ENCODE results near the gene WDR45B. TPM values are rescaled to one million over a fixed set of nuclear protein-coding genes. Genes with fewer than 3 reads are reported as not detected.
A peak's percentile ranks its signal among the peaks of the same experiment; 100 is the strongest.
"Not testable (repeated sequence)": the region's sequence is repeated elsewhere in the genome, so short reads cannot be mapped to it uniquely, and the experiment has no call there.

The WDR45B gene
- total and polyA plus RNA-seq, 2 donors, result 60.3 to 73.7 TPM

- H3K4me1 ChIP-seq (ENCODE audit: insufficient read depth), result no peaks in the 10 kb centered on the region
- no peak for DNase-seq (ENCODE audit: extremely low spot score)
- peaks cover 1% of the 10 kb centered on the region for H3K36me3 ChIP-seq (ENCODE audit: insufficient read depth)
- no peak overlapping the region for H3K4me3 ChIP-seq (ENCODE audit: low read depth, low read length)
- H3K27ac ChIP-seq (ENCODE audit: low read depth), result no peak overlapping the region
- 96% methylated on average over 36 of the region's 36 CpGs for WGBS
These were observed 10.7 kb upstream of the WDR45B start for GRCh38 chr17:82658796-82659452.

GRCh38 chr17:82658331-82658730, 10.1 kb upstream of the WDR45B start:
- Histone ChIP-seq H3K27ac (ENCODE audit: low read depth) (no peak overlapping the region), H3K4me1 (ENCODE audit: insufficient read depth) (no peaks in the 10 kb centered on the region), H3K36me3 (ENCODE audit: insufficient read depth) (peaks cover 1% of the 10 kb centered on the region), H3K4me3 (ENCODE audit: low read depth, low read length) (no peak overlapping the region)
- 94% methylated on average over 23 of the region's 23 CpGs for WGBS
- DNase-seq (ENCODE audit: extremely low spot score), result no peak

- H3K4me3 ChIP-seq (ENCODE audit: low read depth, low read length), result no peak overlapping the region
- H3K36me3 ChIP-seq (ENCODE audit: insufficient read depth), result peaks cover 1% of the 10 kb centered on the region
- DNase-seq (ENCODE audit: extremely low spot score), result no peak
- WGBS, result 93% methylated on average over 19 of the region's 19 CpGs
- no peaks in the 10 kb centered on the region for H3K4me1 ChIP-seq (ENCODE audit: insufficient read depth)
- no peak overlapping the region for H3K27ac ChIP-seq (ENCODE audit: low read depth)
These were observed 9.7 kb upstream of the WDR45B start for GRCh38 chr17:82657926-82658325.

- H3K27ac ChIP-seq (ENCODE audit: low read depth), result no peak overlapping the region
- WGBS, result 88% methylated on average over 16 of the region's 16 CpGs
- peaks cover 1% of the 10 kb centered on the region for H3K36me3 ChIP-seq (ENCODE audit: insufficient read depth)
- no peak overlapping the region for H3K4me3 ChIP-seq (ENCODE audit: low read depth, low read length)
- no peak for DNase-seq (ENCODE audit: extremely low spot score)
- H3K4me1 ChIP-seq (ENCODE audit: insufficient read depth), result no peaks in the 10 kb centered on the region
These were observed 8.0 kb upstream of the WDR45B start for GRCh38 chr17:82656266-82656665.

GRCh38 chr17:82655523-82655922, 7.3 kb upstream of the WDR45B start:
- H3K27ac ChIP-seq (ENCODE audit: low read depth), result peak overlapping the region; percentile 62
- DNase-seq (ENCODE audit: extremely low spot score), result no peak
- no peak overlapping the region for H3K4me3 ChIP-seq (ENCODE audit: low read depth, low read length)
- peaks cover 1% of the 10 kb centered on the region for H3K36me3 ChIP-seq (ENCODE audit: insufficient read depth)
- 77% methylated on average over 13 of the region's 13 CpGs for WGBS
- no peaks in the 10 kb centered on the region for H3K4me1 ChIP-seq (ENCODE audit: insufficient read depth)

GRCh38 chr17:82655038-82655479, 6.8 kb upstream of the WDR45B start:
- no peak for DNase-seq (ENCODE audit: extremely low spot score)
- 62% methylated on average over 15 of the region's 15 CpGs for WGBS
- H3K4me3 ChIP-seq (ENCODE audit: low read depth, low read length), result no peak overlapping the region
- H3K27ac ChIP-seq (ENCODE audit: low read depth), result peak overlapping the region; percentile 62
- H3K36me3 ChIP-seq (ENCODE audit: insufficient read depth), result peaks cover 1% of the 10 kb centered on the region
- no peaks in the 10 kb centered on the region for H3K4me1 ChIP-seq (ENCODE audit: insufficient read depth)

GRCh38 chr17:82654611-82655010, 6.4 kb upstream of the WDR45B start:
- H3K4me1 ChIP-seq (ENCODE audit: insufficient read depth); H3K36me3 ChIP-seq (ENCODE audit: insufficient read depth); H3K4me3 ChIP-seq (ENCODE audit: low read depth, low read length); DNase-seq (ENCODE audit: extremely low spot score): not testable (repeated sequence)
- 86% methylated on average over 6 of the region's 6 CpGs for WGBS
- H3K27ac ChIP-seq (ENCODE audit: low read depth), result peak overlapping the region; percentile 39

GRCh38 chr17:82653651-82654528, 5.6 kb upstream of the WDR45B start:
- H3K27ac ChIP-seq (ENCODE audit: low read depth), result no peak overlapping the region
- 80% methylated on average over 30 of the region's 30 CpGs for WGBS

GRCh38 chr17:82650723-82651122, 2.5 kb upstream of the WDR45B start:
- DNase-seq (ENCODE audit: extremely low spot score), result no peak
- Histone ChIP-seq H3K4me3 (ENCODE audit: low read depth, low read length) (no peak overlapping the region), H3K4me1 (ENCODE audit: insufficient read depth) (no peaks in the 10 kb centered on the region), H3K36me3 (ENCODE audit: insufficient read depth) (no peaks in the 10 kb centered on the region), H3K27ac (ENCODE audit: low read depth) (no peak overlapping the region)
- WGBS, result 75% methylated on average over 10 of the region's 10 CpGs

More at GRCh38 chr17:82653651-82654528, 5.6 kb upstream of the WDR45B start:
- Histone ChIP-seq H3K36me3 (ENCODE audit: insufficient read depth) (no peaks in the 10 kb centered on the region), H3K4me1 (ENCODE audit: insufficient read depth) (no peaks in the 10 kb centered on the region), H3K4me3 (ENCODE audit: low read depth, low read length) (no peak overlapping the region)
- DNase-seq (ENCODE audit: extremely low spot score), result no peak

GRCh38 chr17:82649501-82650261, 1.4 kb upstream of the WDR45B start:
- Histone ChIP-seq H3K4me3 (ENCODE audit: low read depth, low read length) (no peak overlapping the region), H3K27ac (ENCODE audit: low read depth) (no peak overlapping the region), H3K36me3 (ENCODE audit: insufficient read depth) (no peaks in the 10 kb centered on the region), H3K4me1 (ENCODE audit: insufficient read depth) (no peaks in the 10 kb centered on the region)
- no peak for DNase-seq (ENCODE audit: extremely low spot score)
- WGBS, result 85% methylated on average over 22 of the region's 22 CpGs

GRCh38 chr17:82648742-82649331, 593 bp upstream of the WDR45B start:
- Histone ChIP-seq H3K4me3 (ENCODE audit: low read depth, low read length) (no peak overlapping the region), H3K36me3 (ENCODE audit: insufficient read depth) (no peaks in the 10 kb centered on the region), H3K27ac (ENCODE audit: low read depth) (peak overlapping the region; percentile 78), H3K4me1 (ENCODE audit: insufficient read depth) (no peaks in the 10 kb centered on the region)
- WGBS, result 14% methylated on average over 21 of the region's 37 CpGs
- DNase-seq (ENCODE audit: extremely low spot score), result no peak

GRCh38 chr17:82647593-82648164, 565 bp downstream of the WDR45B start:
- under 1% methylated on average over 54 of the region's 54 CpGs for WGBS
- H3K4me3 ChIP-seq (ENCODE audit: low read depth, low read length), result peak overlapping the region; percentile 98
- peak overlapping the region; percentile 92 for H3K27ac ChIP-seq (ENCODE audit: low read depth)
- no peaks in the 10 kb centered on the region for H3K36me3 ChIP-seq (ENCODE audit: insufficient read depth)
- no peaks in the 10 kb centered on the region for H3K4me1 ChIP-seq (ENCODE audit: insufficient read depth)
- DNase-seq (ENCODE audit: extremely low spot score), result no peak

- H3K27ac ChIP-seq (ENCODE audit: low read depth), result no peak overlapping the region
- no peaks in the 10 kb centered on the region for H3K36me3 ChIP-seq (ENCODE audit: insufficient read depth)
- WGBS, result 95% methylated on average over 4 of the region's 4 CpGs
- no peaks in the 10 kb centered on the region for H3K4me1 ChIP-seq (ENCODE audit: insufficient read depth)
- no peak for DNase-seq (ENCODE audit: extremely low spot score)
- no peak overlapping the region for H3K4me3 ChIP-seq (ENCODE audit: low read depth, low read length)
These were observed 2.7 kb downstream of the WDR45B start for GRCh38 chr17:82645516-82645915.

All from urinary bladder (tissue), 4 donors.